Urinary bladder (tissue), 4 donors: ENCODE results near the gene RBM28. TPM values are rescaled to one million over a fixed set of nuclear protein-coding genes. Genes with fewer than 3 reads are reported as not detected.

ENCODE experiments used
- DNase-seq: peaks from one replicate; pipeline ENCODE4 v3.0.0-alpha.2; 2015; ENCODE audit errors: extremely low spot score
- H3K27ac ChIP-seq: one replicate; pipeline ENCODE4 v1.5.1; 2013; ENCODE audit warnings: low read depth, mild to moderate bottlenecking, moderate library complexity
- H3K36me3 ChIP-seq: one replicate; pipeline ENCODE4 v1.6.1; 2013; ENCODE audit warnings: mild to moderate bottlenecking, moderate library complexity; ENCODE audit not compliant: insufficient read depth
- H3K4me1 ChIP-seq: one replicate; pipeline ENCODE4 v1.6.1; 2013; ENCODE audit warnings: mild to moderate bottlenecking, moderate library complexity; ENCODE audit not compliant: insufficient read depth
- H3K4me3 ChIP-seq: one replicate; pipeline ENCODE4 v1.5.1; 2013; ENCODE audit warnings: low read depth, low read length
- WGBS: extraction: QIAGEN DNeasy Blood & Tissue Kit; methylation state at CpG from one replicate; pipeline ENCODE4 v1.1.7; 2013; 5-methylcytosine and 5-hydroxymethylcytosine counted together
- polyA plus RNA-seq: library from polyadenylated mRNA; stranded (reverse); fragments of 200-250 nt; gene quantifications from one replicate; pipeline ENCODE4 v1.2.3, GENCODE V29; 2013
- total RNA-seq: library from RNA; depleted of rRNA; stranded (reverse); fragments of >200 nt; gene quantifications from one replicate; pipeline ENCODE4 v1.2.3, GENCODE V29; 2014
- donor health status: healthy with polysubstance abuse.
- donor health status: healthy.

RBM28 gene
- total and polyA plus RNA-seq, 2 donors = 13.6 to 21.3 TPM

DNA sequence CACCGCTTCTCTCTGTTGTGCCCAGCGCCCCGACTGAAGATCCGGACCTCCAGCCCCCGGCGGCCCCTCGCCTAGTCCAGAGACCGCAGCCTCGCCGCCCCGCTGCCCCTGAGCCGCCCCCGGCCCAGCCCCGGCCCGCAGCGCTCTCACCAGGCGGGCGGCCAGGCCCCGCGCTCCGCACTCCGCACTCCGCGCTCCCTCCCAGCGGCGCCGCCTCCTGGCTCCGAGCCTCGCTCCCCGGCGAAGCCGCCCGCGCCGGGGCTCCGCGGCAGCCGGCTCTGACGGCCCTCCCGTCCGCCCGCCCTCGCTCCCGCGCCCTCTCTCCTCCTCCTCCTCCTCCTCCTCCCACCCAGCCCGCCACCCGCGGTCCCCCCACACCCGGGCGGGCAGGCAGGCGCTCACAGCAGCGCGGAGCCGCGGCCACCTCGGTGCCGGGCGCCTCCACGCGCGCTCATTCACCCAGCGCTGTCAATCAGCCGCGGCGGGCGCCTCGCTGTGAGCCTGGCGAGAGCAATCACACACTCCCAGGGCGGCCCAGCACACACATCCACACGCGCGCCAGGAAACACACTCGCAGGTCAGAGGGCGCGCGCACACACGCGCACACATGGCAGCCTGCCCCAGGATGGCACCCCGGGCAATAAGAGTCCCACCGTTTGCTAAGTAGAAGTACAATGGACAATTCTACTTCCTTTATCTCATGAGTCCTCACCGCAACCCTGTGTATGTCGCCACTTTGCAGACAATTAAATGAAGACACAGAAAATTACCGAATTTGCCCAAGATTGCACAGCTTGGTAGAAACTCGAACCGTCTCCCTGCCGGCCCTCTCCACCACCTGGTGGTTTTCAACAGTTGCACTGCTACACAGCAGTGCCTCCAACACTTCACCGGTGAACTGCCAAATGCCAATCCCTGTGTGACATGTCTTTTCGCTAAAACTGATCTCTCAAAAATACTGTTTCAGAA is 18.0 kb upstream of the RBM28 start, which contains the start of gene PRRT4:
Gene PRRT4 (minus strand): TSS at position 280 of the 969 bp plus-strand sequence.
- WGBS = 1% methylated on average over 88 of the region's 88 CpGs
- Histone ChIP-seq H3K36me3 (no peaks in the 10 kb centered on the region), H3K27ac (no peak within 1 kb of the TSS), H3K4me3 (peak within 1 kb of the TSS; percentile 56), H3K4me1 (peaks cover 2% of the 10 kb centered on the region)
- no peak for DNase-seq

DNA sequence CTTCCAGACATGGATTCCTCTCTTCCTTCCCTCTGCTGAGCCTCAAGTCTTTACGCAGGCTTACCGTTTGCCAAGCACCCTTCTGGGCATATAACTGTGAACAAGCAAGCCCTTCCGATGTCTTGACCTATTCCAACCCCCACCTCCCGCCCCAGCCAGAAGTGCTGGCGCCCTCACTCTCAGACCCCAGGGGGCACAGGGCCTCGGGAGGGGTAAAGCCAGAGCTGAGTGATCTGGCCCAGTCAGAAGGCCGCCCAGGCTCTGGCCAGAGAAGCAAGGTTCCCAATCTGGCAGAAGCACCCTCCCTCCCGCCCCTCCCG is 16.6 kb upstream of the RBM28 start:
- Histone ChIP-seq H3K4me1 (peaks cover 2% of the 10 kb centered on the region), H3K4me3 (no peak overlapping the region), H3K36me3 (no peaks in the 10 kb centered on the region), H3K27ac (no peak overlapping the region)
- 40% methylated on average over 9 of the region's 9 CpGs for WGBS
- no peak for DNase-seq

DNA sequence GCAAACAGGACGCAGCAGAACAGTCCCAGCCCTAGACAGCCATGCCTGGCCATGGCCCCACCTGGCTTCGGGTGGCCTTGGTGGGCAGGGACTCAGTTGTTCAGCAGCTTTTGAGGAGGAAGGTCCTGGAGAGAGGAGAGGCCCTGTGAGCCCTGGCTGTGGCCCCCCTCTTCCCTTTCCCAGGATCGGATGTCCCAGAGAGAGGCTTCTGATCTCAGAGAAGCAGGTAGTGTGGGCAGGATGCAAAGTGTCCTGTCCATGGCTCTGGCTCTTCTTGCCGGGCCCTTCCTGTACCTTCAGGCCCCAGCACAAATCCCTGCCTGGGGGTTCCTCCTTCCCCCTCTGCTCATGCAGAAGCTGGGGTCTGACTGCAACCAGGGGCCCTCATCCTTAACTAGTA is 16.2 kb upstream of the RBM28 start:
- no peak overlapping the region for H3K4me3 ChIP-seq
- DNase-seq = no peak
- no peaks in the 10 kb centered on the region for H3K36me3 ChIP-seq
- 83% methylated on average over 4 of the region's 4 CpGs for WGBS
- H3K4me1 ChIP-seq = peaks cover 2% of the 10 kb centered on the region
- no peak overlapping the region for H3K27ac ChIP-seq

DNA sequence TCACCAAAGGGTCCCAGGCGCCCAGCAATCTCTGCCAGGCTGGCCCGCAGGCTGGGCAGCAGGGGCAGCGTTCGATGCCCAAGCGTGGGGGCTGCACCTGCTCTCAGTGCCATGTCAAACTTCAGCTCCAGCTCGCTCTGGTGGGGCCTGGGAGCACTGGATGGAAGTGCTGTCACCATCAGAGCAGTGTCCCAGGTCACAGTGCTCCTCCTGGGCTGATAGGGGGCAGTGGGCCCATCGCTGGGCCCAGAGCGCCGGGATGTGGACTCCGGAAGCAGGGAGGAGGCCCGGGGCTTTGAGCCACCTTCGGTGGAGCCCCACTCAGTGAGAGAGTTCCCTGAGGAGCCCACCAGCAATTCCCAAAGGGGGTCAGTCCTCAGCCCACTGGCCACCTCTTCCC is 15.6 kb upstream of the RBM28 start:
- no peak for DNase-seq
- WGBS = 97% methylated on average over 12 of the region's 12 CpGs
- no peaks in the 10 kb centered on the region for H3K36me3 ChIP-seq

DNA sequence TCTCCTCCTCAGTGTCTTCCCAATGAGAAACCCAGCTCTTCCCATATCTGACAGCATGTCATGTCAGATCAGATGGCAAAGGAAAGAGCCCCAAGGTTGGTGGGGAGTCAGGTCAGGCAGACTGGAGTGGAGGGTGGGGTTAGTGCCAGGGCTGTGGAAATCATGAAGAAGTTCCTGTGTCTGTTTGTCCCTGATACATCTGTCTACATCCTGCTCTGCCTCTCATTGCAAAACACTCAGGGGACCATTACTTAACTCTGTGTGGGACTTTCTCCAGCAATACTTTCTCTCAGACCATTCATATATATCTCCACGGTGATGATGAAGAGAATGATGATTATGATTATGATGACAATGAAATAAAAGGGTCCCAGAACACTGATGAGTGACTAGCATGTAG is 14.5 kb upstream of the RBM28 start:
- WGBS = 88% methylated on average over 1 of the region's 1 CpG
- Histone ChIP-seq H3K36me3 (no peaks in the 10 kb centered on the region), H3K4me1 (peaks cover 2% of the 10 kb centered on the region), H3K4me3 (no peak overlapping the region), H3K27ac (no peak overlapping the region)
- no peak for DNase-seq

More for the DNA sequence above, 15.6 kb upstream of the RBM28 start:
- Histone ChIP-seq H3K27ac (no peak overlapping the region), H3K4me1 (peaks cover 2% of the 10 kb centered on the region), H3K4me3 (no peak overlapping the region)

DNA sequence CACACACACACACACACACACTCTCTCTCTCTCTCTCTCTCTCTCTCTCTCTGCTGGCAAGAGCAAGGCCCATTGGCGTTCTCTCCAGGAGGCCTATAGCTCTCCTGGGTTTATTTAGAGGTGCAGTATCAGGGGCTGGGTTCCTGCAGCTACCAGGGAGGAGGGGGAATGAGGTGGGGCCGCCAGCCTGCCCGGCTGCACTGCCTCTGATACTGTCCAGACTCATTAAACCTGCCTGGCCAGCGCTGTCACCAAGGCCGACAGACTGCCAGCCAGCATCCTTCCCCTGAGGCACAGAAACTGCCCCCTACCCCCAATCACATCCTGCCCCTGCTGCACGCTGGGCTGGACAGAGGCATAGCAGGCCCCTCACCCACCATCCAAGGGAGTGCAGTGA is 13.5 kb upstream of the RBM28 start:
- H3K36me3 ChIP-seq = no peaks in the 10 kb centered on the region
- H3K27ac ChIP-seq = no peak overlapping the region
- no peak overlapping the region for H3K4me3 ChIP-seq
- 62% methylated on average over 6 of the region's 6 CpGs for WGBS
- DNase-seq = no peak
- peaks cover 4% of the 10 kb centered on the region for H3K4me1 ChIP-seq

DNA sequence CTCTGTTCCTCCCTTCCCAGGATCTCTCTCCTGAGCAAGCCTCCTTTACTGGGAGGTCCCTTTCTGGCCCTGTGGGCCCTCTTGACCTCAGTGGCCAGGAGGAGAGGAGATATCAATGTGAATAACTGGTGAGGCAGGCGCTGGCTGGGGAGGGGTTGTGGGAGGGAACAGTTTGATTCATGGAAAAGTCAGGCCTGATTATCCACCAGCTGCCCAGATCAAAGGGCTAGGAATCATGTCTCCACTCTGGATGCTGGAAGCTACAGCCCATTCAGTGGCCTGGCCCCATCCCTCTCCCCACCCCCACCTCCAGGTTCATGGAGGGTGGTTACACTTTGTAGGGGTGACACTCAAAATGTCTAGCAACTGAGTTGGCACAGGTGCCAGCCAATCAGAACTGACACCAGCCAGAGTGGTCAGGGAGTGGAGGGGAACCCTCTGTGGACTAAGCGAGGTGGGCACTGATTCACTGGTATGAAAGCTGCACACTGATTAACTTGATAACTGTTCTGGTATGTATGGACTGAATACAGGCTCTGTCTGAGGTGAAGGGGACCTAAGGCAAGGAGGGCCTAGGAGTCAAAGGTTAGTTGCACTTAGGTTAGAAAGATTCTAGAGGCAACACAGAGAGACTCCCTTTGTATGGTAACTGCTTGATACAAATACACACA is 13.0 kb upstream of the RBM28 start:
- WGBS = 87% methylated on average over 2 of the region's 2 CpGs
- no peak overlapping the region for H3K4me3 ChIP-seq
- peaks cover 7% of the 10 kb centered on the region for H3K4me1 ChIP-seq
- no peak overlapping the region for H3K27ac ChIP-seq
- H3K36me3 ChIP-seq = no peaks in the 10 kb centered on the region
- no peak for DNase-seq

DNA sequence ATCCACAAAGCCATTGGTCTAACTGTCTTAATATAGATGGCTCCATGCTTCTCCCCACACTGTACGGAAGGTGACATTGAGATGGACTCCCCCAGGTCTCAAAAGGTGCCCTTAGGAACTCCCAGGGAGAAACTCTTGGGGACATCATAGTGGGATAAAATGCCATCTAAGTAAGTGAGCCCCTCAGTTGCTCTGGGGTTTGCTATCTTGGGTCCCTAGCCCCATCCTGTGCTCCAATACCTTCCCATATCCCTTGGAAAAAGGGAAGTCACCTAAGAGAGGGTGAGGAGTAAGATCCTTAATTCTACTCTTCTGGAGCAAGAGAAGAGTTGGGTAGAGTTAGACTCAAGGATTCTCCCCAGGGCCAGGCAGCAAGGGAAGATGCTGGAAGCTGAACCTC is 9.9 kb upstream of the RBM28 start:
- Histone ChIP-seq H3K36me3 (no peaks in the 10 kb centered on the region), H3K4me1 (peaks cover 8% of the 10 kb centered on the region), H3K4me3 (no peak overlapping the region), H3K27ac (no peak overlapping the region)
- 95% methylated on average over 1 of the region's 1 CpG for WGBS
- DNase-seq = no peak

DNA sequence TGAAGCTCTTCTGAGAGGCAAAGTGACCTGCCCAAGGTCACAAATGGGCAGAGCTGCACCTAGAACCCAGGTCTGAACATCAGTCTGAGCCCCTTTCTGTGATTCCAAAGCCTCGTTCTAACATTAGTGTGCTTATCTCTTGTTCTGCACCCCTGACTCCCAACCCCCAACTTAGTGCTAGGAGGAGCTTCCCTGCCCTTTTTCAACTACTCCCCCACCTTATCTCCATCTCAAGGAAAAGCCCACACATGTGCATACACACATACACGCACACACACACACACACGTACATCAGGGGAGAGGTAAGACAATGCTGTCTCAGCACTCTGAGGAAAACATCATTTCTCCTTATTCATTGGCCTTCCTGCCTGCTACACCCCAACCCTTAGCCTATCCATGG is 9.5 kb upstream of the RBM28 start:
- no peaks in the 10 kb centered on the region for H3K36me3 ChIP-seq
- peaks cover 8% of the 10 kb centered on the region for H3K4me1 ChIP-seq
- 76% methylated on average over 3 of the region's 3 CpGs for WGBS
- no peak overlapping the region for H3K4me3 ChIP-seq
- DNase-seq = no peak
- H3K27ac ChIP-seq = no peak overlapping the region

DNA sequence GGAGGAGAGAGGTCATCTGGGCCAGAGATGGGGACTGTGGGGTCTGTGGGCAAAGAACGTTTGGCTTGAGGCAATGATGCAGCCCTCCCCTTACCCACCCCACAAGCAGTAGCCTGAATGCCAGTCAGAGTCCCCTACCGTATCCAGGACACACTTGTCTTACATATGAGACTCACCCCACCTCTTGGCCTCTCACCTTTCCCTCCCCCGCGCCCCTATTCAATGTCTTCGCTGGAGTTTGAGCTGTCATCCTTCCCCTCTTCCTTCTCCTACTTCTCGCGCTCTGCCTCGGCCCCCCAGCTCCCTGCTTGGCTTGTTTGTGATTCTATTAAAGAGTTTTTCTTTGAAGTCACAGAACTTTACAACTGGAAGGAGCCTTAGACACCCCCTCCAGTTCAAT is 8.9 kb upstream of the RBM28 start:
- no peak for DNase-seq
- Histone ChIP-seq H3K4me1 (peaks cover 8% of the 10 kb centered on the region), H3K4me3 (no peak overlapping the region), H3K27ac (no peak overlapping the region), H3K36me3 (no peaks in the 10 kb centered on the region)
- WGBS = 67% methylated on average over 8 of the region's 8 CpGs

DNA sequence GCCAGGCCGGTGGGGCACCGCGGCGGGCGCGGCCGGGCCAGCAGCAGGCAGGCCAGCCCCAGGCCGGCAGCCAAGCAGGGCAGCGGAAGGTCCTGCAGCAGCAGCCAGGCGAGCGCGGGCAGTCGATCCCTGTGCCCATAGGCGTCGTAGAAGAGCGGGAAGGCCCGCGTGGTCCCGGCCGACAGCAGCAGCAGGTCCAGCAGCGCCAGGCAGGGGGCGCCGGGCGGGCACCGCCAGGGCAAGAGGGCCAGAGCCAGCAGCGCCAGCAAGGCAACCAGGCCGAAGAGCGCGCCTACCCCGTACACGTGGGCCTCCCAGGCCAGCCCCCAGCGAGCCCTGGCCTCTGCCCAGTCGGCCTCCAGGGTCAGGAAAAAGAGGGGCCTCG is 8.4 kb upstream of the RBM28 start:
- H3K4me3 ChIP-seq = peak overlapping the region; percentile 28
- peaks cover 8% of the 10 kb centered on the region for H3K4me1 ChIP-seq
- H3K27ac ChIP-seq = no peak overlapping the region
- H3K36me3 ChIP-seq = no peaks in the 10 kb centered on the region
- DNase-seq = no peak
- WGBS = 7% methylated on average over 34 of the region's 34 CpGs

DNA sequence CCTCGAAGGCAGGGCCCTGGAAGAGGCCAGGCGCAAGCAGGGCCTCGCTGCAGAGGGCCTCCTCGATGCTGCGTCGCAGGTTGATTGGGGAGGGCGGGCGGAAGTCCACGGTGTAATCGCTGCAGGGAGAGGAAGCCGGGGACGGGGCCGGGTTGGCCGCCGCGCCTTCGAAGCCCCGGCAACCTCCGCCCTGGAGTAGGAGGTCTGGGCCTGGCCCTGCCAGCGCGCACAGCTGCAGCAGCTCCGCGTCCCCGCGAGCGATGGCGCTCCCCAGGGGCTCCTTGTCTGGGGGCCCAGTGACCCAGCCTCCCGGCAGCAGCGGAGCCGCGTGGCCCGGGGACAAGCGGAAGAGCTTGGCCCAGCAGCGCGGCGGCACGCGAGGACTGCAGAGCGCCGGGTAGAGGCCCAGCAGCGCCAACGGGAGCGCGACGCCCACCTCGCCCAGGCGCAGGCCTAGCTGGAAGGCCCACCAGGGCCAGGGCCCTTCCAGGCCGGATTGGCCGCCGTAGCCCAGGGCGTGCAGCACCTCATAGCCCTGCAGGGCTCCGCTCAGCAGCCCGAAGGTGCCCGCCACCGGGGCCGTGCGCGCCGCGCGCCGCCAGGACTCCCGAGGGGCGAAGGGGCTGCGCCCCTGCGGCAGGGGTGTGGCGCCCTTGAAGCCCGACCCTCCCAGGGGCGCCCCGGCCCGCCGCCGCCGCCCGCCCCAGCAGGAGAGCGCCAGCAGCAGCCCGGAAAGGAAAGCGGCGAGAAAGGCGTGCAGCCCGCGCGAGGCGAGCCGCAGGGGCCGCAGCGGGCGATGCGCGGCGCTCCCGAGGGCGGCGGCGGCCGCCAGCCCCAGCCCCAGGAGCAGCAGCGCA is 7.8 kb upstream of the RBM28 start:
- H3K36me3 ChIP-seq = no peaks in the 10 kb centered on the region
- WGBS = 8% methylated on average over 97 of the region's 97 CpGs
- H3K4me1 ChIP-seq = peaks cover 8% of the 10 kb centered on the region
- no peak for DNase-seq
- peak overlapping the region; percentile 28 for H3K4me3 ChIP-seq
- no peak overlapping the region for H3K27ac ChIP-seq

DNA sequence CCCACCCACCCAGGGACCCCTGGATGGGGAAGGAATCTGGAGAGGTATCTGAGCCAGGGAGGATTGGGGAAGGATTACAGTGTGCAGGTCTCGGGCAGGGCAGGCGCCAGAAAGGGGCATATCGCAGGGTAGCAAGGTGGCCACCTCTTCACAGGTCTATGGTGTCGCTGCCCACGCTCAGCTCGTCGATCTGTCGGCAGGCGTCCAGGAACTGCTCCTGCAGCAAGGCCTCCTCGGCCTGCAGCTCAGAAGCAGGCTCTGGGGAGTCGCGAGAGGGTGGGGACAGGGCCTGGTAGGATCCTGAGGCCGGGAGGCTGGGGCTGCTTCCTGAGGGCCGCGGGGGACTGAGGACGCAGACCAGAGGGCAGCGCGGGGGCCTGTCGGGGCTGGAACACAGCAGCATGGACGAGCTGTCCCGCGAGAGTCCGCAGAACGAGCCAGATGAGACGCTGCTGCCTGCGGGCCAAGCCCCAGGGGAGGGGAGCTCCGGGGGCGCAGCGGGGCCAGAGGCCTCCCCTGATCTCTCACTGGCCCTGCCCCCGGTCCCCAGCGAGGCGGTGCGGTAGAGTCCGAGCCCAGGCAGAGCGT is 7.1 kb upstream of the RBM28 start:
- peaks cover 8% of the 10 kb centered on the region for H3K4me1 ChIP-seq
- no peak for DNase-seq
- no peak overlapping the region for H3K27ac ChIP-seq
- H3K4me3 ChIP-seq = no peak overlapping the region
- no peaks in the 10 kb centered on the region for H3K36me3 ChIP-seq
- WGBS = 58% methylated on average over 35 of the region's 35 CpGs
